Eye (tissue), 1 donor: ENCODE data around the gene SDR9C7.
"Not testable (repeated sequence)": the region's sequence is repeated elsewhere in the genome, so short reads cannot be mapped to it uniquely, and the experiment has no call there.

Source experiments
- DNase-seq: peaks from one replicate; pipeline ENCODE4 v3.0.0-alpha.2; 2015

The SDR9C7 gene

DNA sequence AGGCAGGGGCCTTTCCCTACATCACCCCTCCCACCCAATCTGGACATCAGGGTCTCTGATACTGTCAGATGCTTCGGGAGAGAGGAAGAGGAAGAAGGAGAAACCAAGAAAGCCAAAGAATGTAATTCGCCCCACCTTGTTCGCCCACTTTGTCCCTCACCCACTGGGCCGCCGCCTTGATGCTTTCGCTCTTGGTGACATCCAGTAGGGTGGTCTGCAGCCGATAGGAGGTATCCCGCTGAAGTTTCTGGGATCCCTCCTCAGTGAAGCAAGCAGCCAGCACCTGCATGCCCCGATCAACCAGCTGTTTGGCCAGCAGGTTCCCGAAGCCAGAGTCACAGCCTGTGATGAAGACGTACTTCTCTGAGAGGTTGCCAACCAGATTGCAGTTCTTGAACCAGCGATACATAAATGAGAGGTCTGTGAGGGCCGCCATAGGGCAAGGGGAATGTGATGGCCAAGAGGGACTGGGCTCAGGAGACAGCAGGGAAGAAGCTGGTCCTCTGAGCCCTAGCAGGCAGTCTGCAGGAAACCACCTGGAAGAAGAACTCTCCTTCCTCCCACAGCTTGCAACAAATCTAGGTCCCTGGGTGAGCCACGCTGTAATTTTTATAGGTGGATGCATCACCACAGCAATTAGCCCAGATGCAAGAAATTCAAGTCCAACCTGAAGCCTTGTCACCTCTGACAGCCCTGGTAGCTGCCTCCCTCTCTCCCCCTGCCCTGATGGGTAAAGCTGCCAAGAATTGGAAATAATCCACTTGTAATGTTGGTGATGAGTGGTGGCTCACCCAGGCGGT is at the start of gene SDR9C7:
Gene SDR9C7, minus strand, starts transcription at position 583 of the 800 bp plus-strand sequence. Its CDS starts 147 bp downstream, at position 436.
- no peak for DNase-seq

DNA sequence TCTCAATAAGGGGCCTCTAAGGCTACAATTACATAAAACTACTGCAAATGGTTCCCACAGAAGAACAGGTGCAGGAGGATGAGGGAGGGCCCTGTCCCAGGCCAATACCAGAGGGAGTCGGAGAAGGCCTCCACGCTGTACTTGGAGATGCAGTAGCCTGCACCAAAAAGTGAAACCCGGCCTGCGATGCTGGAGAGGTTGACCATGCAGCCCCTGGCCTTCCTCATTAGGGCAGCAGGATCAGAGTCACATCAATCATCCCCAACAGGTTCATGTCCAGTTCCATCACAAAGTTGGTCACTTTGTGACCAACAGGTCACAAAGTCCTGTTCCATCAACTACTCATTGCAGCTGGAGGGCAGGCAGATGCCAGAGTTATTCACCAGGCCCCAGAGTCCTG is 49.2 kb upstream of the SDR9C7 start:
- no peak for DNase-seq

DNA sequence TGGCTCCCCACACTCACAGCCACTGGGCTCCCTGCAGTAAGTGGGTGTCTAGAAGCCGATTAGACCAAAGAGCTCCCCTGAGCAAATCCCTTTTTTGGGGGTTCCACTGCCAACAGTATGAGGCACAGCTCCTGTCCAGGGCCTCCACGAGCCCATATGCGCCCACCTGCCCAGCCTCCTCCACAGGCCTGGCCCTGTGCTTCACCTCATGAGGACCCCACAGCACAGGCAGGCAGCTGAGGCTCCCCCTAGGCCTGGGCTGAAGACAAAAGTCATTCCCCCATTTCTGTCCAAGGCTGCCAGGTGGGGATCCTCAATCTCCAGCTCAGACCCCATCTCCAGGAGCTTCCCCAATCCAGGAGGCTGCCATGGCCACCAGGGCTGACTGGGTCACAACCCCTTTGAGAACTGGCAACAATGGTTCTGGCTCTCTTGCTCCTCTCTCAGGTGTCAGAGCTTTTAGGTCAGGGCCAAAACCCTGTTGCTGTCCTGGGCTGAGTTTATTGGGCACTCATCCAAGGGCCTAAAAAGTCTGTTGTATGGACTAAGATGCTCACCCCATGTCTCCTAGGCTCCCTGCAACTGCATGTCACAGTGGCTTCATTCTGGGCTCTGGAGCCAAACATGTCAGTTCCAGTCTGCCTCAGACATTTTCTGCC is 48.5 kb upstream of the SDR9C7 start:
- DNase-seq, result not testable (repeated sequence)

DNA sequence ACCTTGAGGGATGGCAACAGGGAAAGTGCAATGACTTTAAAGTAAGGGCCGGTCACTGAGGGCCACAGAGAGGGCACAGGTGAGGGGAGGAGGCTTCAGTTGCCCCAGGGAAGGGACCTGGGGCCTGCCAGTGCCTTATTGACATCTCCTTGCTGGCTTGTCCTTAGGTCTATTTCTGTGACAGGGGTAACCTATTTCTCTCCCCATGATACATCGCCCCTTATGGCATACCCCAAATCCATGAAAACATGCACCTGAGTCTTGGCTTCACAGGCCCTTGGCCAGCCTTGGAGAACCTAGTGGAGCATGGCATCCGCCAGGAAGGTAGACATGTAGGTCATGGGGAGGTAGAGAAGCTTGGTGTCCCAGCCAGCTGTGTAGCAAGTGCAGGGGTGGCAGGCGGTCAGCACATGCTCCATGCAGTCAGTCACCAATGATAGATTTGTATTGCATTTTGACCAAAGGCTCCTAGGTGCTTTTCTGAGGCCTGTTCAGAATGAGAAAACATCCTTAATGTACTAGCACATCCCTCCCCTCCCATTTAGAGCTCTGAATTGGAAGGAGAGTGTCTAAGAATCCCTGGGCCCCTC is 46.8 kb upstream of the SDR9C7 start:
- DNase-seq, result no peak

DNA sequence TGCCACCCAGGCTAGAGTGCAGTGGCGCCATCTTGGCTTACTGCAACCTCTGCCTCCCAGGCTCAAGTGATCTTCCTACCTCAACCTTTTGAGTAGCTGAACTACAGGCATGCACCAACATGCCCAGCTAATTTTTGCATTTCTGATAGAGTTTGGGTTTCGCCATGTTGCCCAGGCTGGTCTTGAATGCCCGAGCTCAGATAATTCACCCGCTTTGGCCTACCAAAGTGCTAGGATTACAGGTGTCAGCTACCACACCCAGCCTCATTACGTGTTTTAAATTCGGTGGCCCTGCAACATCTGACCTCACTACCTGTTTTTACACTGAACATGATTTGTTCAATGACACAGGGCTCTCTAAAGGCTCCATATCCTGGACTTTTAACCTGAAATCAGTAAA is 46.1 kb upstream of the SDR9C7 start:
- no peak for DNase-seq

DNA sequence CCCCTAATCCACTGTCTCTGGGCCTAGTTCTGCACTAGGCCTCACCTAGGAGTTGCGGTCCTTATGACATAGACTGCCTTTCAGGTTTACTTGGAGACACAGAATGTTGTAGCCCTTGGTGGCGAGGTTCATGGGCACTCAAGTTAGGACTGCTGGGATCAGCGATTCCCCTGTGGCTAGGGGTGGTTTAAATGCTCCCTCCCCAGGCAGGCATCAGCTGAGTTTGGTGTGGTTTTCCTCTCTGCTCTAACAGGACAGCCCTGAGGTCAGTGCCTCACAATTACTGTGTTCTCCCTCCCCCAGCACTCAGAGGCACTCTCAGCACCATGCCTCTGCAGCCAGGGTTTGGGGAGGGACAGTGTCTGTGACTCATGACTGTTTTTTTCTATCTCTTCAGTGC is 45.4 kb upstream of the SDR9C7 start:
- DNase-seq, result no peak

DNA sequence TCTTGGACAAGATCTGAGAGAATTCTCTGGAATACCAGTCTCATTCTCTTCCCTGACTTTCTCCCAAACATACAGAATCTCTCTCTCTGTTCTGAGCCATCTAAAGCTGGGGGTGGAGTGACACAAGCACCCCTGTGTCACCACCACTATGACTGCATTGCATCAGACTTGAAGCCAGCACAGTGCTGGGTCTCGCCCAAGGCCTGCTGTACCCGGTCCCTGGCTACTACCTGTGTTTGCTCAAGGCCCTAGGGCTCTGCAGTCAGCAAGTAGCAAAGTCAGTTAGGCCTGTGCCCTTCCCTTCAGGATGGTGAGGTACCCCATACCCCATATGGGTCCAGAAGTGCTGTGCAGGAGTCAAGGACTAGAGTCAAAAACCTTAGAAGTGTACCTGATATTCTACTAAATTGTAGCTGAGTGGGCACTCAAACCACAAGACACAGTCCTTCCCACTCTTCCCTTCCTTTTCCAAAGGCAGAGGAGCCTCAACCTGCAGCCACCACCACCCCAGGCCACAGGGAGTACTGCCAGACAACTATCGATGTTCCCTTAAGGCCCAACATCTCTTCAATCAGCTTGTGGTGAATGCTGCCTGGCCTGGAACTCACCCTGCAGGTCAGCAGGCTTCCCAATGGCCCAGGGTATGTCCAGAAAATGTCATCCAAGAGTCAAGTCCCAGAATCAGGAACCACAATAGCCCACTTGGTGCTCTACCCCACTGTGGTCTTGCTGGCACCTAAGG is 44.4 kb upstream of the SDR9C7 start:
- DNase-seq, result no peak

DNA sequence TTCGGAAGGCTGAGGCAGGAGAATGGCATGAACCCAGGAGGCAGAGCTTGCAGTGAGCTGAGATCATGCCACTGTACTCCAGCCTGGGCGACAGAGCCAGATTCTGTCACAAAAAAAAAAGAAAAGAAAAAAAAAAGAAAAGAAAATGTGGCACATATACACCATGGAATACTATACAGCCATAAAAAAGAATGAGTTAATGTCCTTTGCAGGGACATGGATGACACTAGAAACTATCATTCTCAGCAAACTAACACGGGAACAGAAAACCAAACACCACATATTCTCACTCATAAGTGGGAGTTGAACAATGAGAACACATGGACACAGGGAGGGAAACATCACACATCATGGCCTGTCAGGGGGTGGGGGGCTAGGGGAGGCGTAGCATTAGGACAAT is 43.2 kb upstream of the SDR9C7 start:
- DNase-seq, result not testable (repeated sequence)

DNA sequence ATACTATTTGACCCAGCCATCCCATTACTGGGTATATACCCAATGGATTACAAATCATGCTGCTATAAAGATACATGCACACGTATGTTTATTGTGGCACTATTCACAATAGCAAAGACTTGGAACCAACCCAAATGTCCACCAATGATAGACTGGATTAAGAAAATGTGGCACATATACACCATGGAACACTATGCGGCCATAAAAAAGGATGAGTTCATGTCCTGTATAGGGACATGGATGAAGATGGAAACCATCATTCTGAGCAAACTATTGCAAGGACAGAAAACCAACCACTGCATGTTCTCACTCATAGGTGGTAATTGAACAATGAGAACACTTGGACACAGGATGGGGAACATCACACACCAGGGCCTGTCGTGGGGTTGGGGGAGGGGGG is 40.0 kb upstream of the SDR9C7 start:
- not testable (repeated sequence) for DNase-seq

DNA sequence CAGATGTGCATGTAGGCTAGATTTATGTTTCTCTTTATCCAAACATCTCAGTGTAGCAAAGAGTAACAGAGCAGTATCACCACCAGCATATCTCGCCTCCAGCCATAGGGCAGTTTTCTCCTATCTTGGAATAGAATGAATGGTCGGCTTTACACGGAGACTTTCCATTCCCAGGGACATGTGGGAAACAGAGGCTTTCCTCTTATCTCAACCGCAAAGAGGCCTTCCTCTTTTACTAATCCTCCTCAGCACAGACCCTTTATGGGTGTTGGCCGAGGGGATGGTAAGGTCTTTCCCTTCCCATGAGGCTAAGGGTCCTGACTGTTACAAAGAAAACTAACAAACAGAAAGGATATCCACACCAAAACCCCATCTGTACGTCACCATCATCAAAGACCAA is 34.7 kb upstream of the SDR9C7 start:
- not testable (repeated sequence) for DNase-seq

DNA sequence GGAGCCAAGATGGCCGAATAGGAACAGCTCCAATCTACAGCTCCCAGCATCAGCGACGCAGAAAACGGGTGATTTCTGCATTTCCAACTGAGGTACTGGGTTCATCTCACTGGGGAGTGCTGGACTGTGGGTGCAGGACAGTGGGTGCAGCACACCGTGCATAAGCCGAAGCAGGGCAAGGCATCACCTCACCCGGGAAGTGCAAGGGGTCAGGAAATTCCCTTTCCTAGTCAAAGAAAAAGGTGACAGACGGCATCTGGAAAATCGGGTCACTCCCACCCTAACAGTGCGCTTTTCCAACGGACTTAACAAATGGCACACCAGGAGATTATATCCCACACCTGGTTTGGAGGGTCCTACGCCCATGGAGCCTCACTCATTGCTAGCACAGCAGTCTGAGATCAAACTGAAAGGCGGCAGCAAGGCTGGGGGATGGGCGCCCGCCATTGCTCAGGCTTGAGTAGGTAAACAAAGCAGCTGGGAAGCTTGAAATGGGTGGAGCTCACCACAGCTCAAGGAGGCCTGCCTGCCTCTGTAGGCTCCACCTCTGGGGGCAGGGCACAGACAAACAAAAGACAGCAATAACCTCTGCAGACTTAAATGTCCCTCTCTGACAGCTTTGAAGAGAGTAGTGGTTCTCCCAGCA is 31.9 kb upstream of the SDR9C7 start:
- DNase-seq, result not testable (repeated sequence)

DNA sequence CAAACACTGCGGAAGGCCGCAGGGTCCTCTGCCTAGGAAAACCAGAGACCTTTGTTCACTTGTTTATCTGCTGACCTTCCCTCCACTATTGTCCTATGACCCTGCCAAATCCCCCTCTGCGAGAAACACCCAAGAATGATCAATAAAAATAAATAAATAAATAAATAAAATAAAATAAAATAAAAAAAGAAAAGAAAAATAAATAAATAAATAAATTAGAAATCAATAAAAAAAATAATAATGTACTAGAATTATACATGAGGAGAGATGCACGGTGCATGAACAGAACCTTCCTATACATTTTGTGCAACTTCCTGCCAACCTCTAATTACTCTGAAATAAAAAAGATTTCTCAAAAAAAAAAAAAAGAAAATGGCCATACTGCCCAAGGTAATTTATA is 30.9 kb upstream of the SDR9C7 start:
- DNase-seq, result not testable (repeated sequence)

DNA sequence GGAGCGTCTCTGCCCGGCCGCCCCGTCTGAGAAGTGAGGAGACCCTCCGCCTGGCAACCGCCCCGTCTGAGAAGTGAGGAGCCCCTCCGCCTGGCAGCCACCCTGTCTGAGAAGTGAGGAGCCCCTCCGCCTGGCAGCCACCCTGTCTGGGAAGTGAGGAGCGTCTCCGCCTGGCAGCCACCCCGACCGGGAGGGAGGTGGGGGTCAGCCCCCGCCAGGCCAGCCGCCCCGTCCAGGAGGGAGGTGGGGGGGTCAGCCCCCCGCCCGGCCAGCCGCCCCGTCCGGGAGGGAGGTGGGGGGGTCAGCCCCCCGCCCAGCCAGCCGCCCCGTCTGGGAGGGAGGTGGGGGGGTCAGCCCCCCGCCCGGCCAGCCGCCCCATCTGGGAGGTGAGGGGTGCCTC is 29.3 kb upstream of the SDR9C7 start:
- DNase-seq, result not testable (repeated sequence)

DNA sequence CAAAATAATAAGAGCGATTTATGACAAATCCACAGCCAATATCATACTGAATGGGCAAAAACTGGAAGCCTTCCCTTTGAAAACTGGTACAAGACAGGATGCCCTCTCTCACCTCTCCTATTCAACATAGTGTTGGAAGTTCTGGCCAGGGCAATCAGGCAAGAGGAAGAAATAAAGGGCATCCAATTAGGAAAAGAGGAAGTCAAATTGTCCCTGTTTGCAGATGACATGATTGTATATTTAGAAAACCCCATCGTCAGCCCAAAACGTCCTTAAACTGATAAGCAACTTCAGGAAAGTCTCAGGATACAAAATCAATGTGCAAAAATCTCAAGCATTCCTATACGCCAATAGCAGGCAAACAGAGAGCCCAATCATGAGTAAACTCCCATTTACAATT is 28.0 kb upstream of the SDR9C7 start:
- DNase-seq, result not testable (repeated sequence)

DNA sequence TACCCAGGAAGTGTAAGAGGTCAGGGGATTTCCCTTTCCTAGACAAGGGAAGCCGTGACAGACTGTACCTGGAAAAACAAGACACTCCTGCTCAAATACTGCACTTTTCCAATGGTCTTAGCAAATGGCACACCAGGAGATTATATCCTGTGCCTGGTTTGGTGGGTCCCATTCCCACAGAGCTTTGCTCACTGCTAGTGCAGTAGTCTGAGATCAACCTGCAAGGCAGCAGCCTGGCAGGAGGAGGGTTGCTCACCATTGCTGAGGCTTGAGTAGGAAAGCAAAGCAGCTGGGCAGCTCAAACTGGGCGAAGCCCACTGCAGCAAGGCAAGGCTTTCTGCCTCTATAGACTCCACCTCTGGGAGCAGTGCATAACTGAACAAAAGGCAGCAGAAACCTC is 24.2 kb upstream of the SDR9C7 start:
- no peak for DNase-seq

DNA sequence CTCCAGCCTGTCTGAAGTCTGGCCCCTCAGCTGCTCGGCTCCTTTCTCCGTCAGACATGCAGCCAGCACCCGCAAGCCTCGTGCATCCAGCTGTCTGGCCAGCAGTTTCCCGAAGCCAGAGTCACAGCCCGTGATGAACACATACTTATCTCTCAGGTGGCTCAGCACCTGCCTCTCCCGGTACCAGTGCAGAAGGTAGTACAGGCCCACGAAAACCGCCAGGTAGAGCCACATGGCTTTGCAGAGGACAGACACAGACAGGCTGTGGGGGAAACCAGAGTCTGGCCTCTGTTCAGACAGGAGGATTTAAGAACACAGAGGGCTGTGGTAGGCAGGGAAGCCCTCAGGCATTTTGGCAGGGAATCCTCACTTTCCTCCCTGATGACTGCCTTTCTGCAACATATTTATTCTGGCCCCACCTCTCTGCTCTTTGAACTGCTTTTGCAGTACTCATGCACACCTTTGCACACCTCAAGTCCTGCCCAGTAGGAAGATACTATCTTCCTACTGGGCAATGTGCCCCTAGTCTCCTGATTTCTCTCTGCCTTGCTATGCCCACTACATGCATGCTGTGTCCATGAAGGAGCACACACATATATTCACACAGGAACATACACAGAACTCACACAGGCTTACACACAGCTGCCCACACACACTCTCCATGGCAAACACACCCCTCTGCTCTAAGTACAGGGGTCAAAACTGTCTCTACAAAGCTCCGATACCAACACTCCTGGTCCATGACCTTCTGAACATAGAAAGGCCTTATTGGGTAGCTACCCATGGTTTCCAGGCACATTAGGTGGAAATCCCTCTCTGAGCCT is 23.2 kb upstream of the SDR9C7 start, which contains the start of gene RDH16:
Gene RDH16, minus strand, starts transcription at position 380 of the 824 bp plus-strand sequence. Its CDS starts 146 bp downstream, at position 234.
- no peak for DNase-seq

DNA sequence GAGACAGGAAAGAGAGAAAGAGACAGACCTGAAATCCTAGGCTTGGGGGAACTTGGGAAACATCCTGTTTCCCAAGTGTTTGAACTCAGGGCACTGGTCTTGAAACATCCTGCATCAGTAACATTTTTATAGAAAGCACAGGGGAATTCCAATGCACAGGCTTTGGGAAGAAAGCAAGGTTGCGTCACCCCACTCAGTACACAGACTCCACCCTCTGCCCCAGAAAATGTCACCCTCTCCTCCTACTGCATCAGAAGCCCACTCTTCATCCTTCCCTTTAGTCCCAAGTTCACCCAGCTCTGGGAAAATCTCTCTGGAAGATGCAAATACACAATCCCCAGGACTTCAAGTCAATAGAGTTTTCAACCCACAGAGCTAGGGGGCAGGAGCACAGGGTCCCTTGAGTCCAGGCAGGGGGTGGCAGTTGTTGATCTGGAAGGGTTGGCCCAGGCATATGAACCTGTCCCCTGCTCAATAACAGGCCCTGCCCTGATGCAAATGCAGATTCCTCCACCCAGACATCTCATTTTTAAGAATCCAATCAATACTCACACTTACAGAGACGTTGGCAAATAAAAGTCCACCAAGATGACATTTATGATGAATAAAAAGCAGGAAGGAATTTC is 21.5 kb upstream of the SDR9C7 start:
- DNase-seq, result no peak

DNA sequence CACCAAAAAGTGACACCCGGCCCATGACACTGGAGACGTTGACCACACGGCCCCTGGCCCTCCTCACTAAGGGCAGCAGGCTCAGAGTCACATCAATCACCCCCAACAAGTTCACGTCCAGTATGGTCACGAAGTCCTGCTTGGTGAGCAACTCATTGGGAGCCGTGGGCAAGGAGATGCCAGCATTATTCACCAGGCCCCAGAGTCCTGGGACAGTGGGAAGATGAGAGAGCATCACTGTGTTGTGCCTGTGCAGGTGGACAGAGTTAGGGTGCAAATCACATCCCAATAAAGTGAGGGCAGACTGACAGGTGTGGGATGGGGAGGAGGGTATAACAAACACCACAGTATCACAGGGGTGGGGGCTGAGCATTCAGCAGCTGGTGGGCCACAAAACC is 20.7 kb upstream of the SDR9C7 start:
- DNase-seq, result no peak

DNA sequence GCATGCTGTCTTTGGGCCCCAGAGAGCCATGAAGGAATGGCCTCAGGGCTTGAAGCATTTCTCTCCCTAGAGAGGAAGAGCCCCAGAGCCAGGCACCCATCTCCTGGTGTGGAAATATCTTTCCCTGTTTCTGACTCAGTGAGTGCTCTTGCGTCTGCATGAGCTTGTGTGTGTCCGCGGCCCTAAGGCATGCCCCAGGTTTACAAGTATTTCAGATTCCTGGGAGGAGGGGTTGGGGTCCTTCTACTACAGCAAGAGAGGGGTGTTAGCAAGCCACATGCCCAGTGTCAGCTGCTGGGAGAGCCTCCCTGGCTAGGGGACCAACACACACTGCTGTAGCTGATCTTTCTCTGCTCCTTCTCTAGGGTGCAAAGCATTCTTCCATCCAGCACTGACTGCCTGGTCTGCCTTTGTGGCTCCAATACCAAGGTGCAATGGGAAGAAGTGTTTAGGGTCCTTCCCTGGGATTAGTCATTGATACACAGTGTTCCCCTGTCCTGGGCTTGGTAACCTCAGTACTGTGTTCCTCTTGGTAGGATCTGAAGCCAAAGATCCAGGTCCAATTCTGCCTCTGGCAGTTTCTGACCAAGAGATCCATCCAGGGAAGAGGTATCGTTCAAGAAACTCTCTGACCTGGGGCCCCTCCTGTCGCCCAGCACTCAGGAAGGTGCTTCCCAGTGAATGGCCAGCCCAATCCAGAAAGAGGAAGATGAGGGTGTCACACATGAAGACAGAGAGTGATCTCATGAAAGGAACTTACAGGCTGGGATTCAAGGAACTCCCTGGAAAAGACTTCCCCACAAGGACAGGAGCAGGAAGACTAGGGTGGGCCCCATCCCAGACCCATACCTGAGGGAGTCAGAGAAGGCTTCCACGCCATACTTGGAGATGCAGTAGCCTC is 20.1 kb upstream of the SDR9C7 start:
- no peak for DNase-seq

DNA sequence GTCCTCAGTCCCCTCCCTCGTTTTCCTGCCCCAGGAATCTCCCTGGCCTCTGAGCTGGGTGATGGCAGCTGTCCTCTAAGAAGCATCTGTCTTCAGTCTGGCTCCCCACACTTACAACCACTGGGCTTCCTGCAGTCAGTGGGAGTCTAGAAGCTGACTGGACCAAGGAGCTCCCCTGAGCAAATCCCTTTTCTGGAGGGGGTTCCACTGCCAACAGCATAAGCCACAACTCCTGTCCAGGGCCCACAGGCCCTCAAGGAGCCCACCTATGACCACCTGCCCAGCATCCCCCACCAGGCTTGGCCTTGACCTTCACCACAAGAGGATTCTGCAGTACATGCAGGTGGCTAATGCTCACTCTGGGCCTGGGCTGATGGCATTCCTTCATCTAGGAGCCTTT is 19.1 kb upstream of the SDR9C7 start:
- no peak for DNase-seq
